ENCODE measurements around the gene E4F1. TPM values are rescaled to one million over a fixed set of nuclear protein-coding genes. Genes with fewer than 3 reads are reported as not detected.
A peak's percentile ranks its signal among the peaks of the same experiment; 100 is the strongest.

Gene E4F1
- total RNA-seq, 1 donor = 31.5 TPM

DNA sequence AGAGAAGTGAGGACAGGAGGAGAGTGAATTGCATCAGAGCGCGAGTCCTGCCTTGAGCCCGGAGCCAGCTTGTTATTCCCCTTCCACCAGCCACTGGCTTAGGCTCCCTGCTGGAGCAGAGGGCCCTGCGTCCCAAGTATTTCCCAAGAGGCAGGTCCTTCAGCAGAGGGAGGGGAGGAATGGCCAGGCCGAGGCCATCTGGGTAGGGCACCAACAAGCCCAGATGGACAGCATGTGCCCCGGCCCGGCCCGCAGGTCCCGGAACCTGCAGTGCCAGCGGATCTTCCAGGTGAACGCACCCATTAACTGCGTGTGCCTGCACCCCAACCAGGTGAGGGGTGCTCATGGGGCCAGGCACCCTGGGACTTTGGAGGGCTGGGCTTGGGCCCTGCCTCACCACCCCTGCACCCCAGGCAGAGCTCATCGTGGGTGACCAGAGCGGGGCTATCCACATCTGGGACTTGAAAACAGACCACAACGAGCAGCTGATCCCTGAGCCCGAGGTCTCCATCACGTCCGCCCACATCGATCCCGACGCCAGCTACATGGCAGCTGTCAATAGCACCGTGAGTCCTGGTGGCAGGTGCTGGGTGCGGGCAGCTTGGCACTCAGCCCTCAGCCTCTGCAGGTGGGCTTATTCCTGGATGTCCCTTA lies 16.5 kb upstream of the E4F1 start:
- DNase-seq (ENCODE audit: insufficient read length, low spot score, missing footprints) = peak; percentile 81
- Histone ChIP-seq H3K36me3 (ENCODE audit: insufficient read depth, low read length) (peaks cover 17% of the 10 kb centered on the region), H2AFZ (ENCODE audit: low read length) (no peak overlapping the region), H3K27me3 (ENCODE audit: insufficient read depth, low read length) (no peaks in the 10 kb centered on the region), H3K79me2 (ENCODE audit: insufficient read depth, low read length) (peaks cover 27% of the 10 kb centered on the region), H4K20me1 (ENCODE audit: insufficient read depth, low read length) (no peaks in the 10 kb centered on the region), H3K9me3 (ENCODE audit: low read depth, low read length) (no peaks in the 10 kb centered on the region), H3K4me1 (ENCODE audit: insufficient read depth, low read length) (peaks cover 13% of the 10 kb centered on the region), H3K4me3 (ENCODE audit: insufficient read depth, low read length) (no peak overlapping the region), H3K27ac (ENCODE audit: low read depth, low read length) (no peak overlapping the region), H3K4me2 (ENCODE audit: insufficient read depth, low read length) (no peak overlapping the region)
- TF ChIP-seq, protein P1, sequence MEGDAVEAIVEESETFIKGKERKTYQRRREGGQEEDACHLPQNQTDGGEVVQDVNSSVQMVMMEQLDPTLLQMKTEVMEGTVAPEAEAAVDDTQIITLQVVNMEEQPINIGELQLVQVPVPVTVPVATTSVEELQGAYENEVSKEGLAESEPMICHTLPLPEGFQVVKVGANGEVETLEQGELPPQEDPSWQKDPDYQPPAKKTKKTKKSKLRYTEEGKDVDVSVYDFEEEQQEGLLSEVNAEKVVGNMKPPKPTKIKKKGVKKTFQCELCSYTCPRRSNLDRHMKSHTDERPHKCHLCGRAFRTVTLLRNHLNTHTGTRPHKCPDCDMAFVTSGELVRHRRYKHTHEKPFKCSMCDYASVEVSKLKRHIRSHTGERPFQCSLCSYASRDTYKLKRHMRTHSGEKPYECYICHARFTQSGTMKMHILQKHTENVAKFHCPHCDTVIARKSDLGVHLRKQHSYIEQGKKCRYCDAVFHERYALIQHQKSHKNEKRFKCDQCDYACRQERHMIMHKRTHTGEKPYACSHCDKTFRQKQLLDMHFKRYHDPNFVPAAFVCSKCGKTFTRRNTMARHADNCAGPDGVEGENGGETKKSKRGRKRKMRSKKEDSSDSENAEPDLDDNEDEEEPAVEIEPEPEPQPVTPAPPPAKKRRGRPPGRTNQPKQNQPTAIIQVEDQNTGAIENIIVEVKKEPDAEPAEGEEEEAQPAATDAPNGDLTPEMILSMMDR (IDR thresholded peaks at IDR 0.05; ENCODE audit: extremely low read depth, low read depth, low read length) = no peak

DNA sequence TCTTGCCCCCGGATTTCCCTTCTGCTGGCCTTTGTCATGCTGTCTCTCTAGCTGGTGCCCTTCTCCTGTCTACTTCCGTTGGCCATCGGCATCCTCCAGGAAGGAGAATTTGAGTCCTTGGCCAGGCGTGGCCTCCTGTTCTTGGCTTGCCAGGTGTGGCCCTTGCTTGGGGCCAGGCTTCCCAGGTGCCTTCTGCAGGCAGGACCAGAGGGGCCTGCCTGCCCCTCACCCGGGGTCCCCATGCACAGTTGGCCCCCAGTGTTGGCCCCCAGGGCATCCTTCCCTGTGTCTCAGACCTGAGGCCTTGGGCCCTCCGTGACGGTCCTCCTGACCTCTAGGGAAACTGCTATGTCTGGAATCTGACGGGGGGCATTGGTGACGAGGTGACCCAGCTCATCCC lies 15.5 kb upstream of the E4F1 start:
- Histone ChIP-seq H3K4me3 (ENCODE audit: insufficient read depth, low read length) (no peak overlapping the region), H3K27me3 (ENCODE audit: insufficient read depth, low read length) (no peaks in the 10 kb centered on the region), H2AFZ (ENCODE audit: low read length) (no peak overlapping the region), H3K79me2 (ENCODE audit: insufficient read depth, low read length) (peaks cover 36% of the 10 kb centered on the region), H3K27ac (ENCODE audit: low read depth, low read length) (no peak overlapping the region), H3K4me2 (ENCODE audit: insufficient read depth, low read length) (no peak overlapping the region), H3K9me3 (ENCODE audit: low read depth, low read length) (no peaks in the 10 kb centered on the region), H3K36me3 (ENCODE audit: insufficient read depth, low read length) (peaks cover 20% of the 10 kb centered on the region), H3K4me1 (ENCODE audit: insufficient read depth, low read length) (peaks cover 19% of the 10 kb centered on the region), H4K20me1 (ENCODE audit: insufficient read depth, low read length) (no peaks in the 10 kb centered on the region)
- TF ChIP-seq, protein P1 (IDR thresholded peaks at IDR 0.05; ENCODE audit: extremely low read depth, low read depth, low read length) = no peak
- no peak for DNase-seq (ENCODE audit: insufficient read length, low spot score, missing footprints)

DNA sequence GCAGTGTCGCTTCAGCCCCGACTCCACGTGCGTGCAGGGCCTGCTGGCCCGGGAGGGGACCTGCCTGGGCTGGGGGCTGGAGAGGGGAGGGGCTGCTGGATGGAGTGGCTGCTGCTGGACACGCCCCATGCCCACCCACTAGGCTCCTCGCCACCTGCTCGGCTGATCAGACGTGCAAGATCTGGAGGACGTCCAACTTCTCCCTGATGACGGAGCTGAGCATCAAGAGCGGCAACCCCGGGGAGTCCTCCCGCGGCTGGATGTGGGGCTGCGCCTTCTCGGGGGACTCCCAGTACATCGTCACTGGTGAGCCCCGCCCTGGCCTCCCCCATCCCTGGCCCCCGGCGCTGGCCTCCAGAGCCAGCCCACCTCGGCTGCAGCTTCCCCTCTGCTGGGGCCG lies 15.1 kb upstream of the E4F1 start:
- Histone ChIP-seq H2AFZ (ENCODE audit: low read length) (no peak overlapping the region), H3K4me2 (ENCODE audit: insufficient read depth, low read length) (no peak overlapping the region), H3K9me3 (ENCODE audit: low read depth, low read length) (no peaks in the 10 kb centered on the region), H3K4me3 (ENCODE audit: insufficient read depth, low read length) (no peak overlapping the region), H3K27ac (ENCODE audit: low read depth, low read length) (no peak overlapping the region), H3K36me3 (ENCODE audit: insufficient read depth, low read length) (peaks cover 20% of the 10 kb centered on the region), H4K20me1 (ENCODE audit: insufficient read depth, low read length) (no peaks in the 10 kb centered on the region), H3K4me1 (ENCODE audit: insufficient read depth, low read length) (peaks cover 23% of the 10 kb centered on the region), H3K27me3 (ENCODE audit: insufficient read depth, low read length) (no peaks in the 10 kb centered on the region), H3K79me2 (ENCODE audit: insufficient read depth, low read length) (peaks cover 41% of the 10 kb centered on the region)
- DNase-seq (ENCODE audit: insufficient read length, low spot score, missing footprints) = no peak
- TF ChIP-seq, protein P1 (IDR thresholded peaks at IDR 0.05; ENCODE audit: extremely low read depth, low read depth, low read length) = no peak

DNA sequence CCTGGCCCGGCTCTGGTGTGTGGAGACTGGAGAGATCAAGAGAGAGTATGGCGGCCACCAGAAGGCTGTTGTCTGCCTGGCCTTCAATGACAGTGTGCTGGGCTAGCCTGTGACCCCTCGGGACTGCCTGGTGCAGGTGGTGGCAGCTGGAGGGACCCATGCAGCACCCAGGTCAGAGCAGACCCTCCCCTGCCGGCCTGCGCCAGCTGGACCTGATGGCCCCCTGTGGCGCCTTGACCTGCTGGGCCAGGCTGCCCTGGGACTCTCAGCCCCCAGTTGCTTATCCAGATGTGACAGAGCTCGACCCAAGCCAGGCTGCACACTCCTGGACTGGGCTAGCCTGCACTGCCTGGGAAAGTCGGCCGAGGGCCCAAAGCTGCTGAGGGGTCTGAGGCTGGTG lies 14.6 kb upstream of the E4F1 start:
- Histone ChIP-seq H3K27me3 (ENCODE audit: insufficient read depth, low read length) (no peaks in the 10 kb centered on the region), H3K4me3 (ENCODE audit: insufficient read depth, low read length) (no peak overlapping the region), H3K4me2 (ENCODE audit: insufficient read depth, low read length) (no peak overlapping the region), H3K9me3 (ENCODE audit: low read depth, low read length) (no peaks in the 10 kb centered on the region), H4K20me1 (ENCODE audit: insufficient read depth, low read length) (no peaks in the 10 kb centered on the region), H2AFZ (ENCODE audit: low read length) (no peak overlapping the region), H3K4me1 (ENCODE audit: insufficient read depth, low read length) (peaks cover 28% of the 10 kb centered on the region), H3K36me3 (ENCODE audit: insufficient read depth, low read length) (peaks cover 20% of the 10 kb centered on the region), H3K27ac (ENCODE audit: low read depth, low read length) (no peak overlapping the region), H3K79me2 (ENCODE audit: insufficient read depth, low read length) (peaks cover 46% of the 10 kb centered on the region)
- no peak for DNase-seq (ENCODE audit: insufficient read length, low spot score, missing footprints)
- TF ChIP-seq, protein P1 (IDR thresholded peaks at IDR 0.05; ENCODE audit: extremely low read depth, low read depth, low read length) = no peak

Measured in osteoblast (primary cell).